ENCODE data around the gene KIAA1191. TPM values are rescaled to one million over a fixed set of nuclear protein-coding genes. Genes with fewer than 3 reads are reported as not detected.

KIAA1191 gene
- total RNA-seq, 4 donors from 2014 or later: 59.2 to 76.2 (median 71.0) TPM

GRCh38 chr5:176368726-176369125 lies 7.2 kb upstream of the KIAA1191 start:
- TF ChIP-seq CTCF (IDR thresholded peaks at IDR 0.05; ENCODE audit: low read depth): no peak

GRCh38 chr5:176366232-176366894 lies 4.8 kb upstream of the KIAA1191 start:
- no peak for TF ChIP-seq CTCF (IDR thresholded peaks at IDR 0.05; ENCODE audit: low read depth)

GRCh38 chr5:176365351-176366231 lies 4.0 kb upstream of the KIAA1191 start, which contains the start of gene ARL10:
Gene ARL10 (plus strand): TSS chr5:176365487. CDS start chr5:176365564, 77 bp downstream.
- no peak for TF ChIP-seq CTCF (IDR thresholded peaks at IDR 0.05; ENCODE audit: low read depth)

GRCh38 chr5:176364765-176365350 lies 3.3 kb upstream of the KIAA1191 start:
- TF ChIP-seq CTCF (IDR thresholded peaks at IDR 0.05; ENCODE audit: low read depth): no peak

GRCh38 chr5:176362233-176362490 lies 598 bp upstream of the KIAA1191 start:
- TF ChIP-seq CTCF (IDR thresholded peaks at IDR 0.05; ENCODE audit: low read depth): no peak

- TF ChIP-seq CTCF (IDR thresholded peaks at IDR 0.05; ENCODE audit: low read depth): no peak
Observed at GRCh38 chr5:176360894-176361436, 599 bp downstream of the KIAA1191 start.

- TF ChIP-seq CTCF (IDR thresholded peaks at IDR 0.05; ENCODE audit: low read depth): no peak
Observed at GRCh38 chr5:176359658-176360057, 1.9 kb downstream of the KIAA1191 start.
